ENCODE results near the gene PSEN1.
"Not testable (repeated sequence)": the region's sequence is repeated elsewhere in the genome, so short reads cannot be mapped to it uniquely, and the experiment has no call there.

PSEN1 gene

DNA sequence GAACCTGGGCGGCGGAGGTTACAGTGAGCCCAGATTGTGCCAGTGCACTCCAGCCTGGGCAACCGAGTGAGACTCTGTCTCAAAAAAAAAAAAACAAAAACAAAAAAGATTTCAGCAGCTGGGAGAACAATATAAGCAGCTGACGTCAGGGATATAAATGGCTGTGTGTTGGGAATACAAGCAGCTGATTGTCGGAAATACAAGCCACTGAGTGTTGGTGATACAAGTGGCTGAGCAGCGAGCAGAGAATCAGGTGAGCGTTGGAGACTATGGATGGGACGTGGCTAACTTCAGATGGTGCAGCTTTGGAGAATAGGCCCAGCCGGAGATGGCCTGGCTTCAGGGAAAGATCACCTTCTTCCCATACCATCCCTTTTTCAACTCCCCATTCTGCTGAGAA lies 32.0 kb downstream of the PSEN1 start:
- ChIA-PET CTCF (interaction anchor here (0.7 to 1.8 kb wide), 4 partner anchors 8 to 401 kb away, joined by 3 to 4 read pairs (median 4); partner anchors contain the start of gene ACOT2), POLR2A (interaction anchor here (0.6 kb wide), 1 partner anchor 10 kb away, joined by 3 read pairs; no protein-coding TSS in a partner anchor)
- no peak for DNase-seq (ENCODE audit: extremely low spot score)
- TF ChIP-seq, protein P1, sequence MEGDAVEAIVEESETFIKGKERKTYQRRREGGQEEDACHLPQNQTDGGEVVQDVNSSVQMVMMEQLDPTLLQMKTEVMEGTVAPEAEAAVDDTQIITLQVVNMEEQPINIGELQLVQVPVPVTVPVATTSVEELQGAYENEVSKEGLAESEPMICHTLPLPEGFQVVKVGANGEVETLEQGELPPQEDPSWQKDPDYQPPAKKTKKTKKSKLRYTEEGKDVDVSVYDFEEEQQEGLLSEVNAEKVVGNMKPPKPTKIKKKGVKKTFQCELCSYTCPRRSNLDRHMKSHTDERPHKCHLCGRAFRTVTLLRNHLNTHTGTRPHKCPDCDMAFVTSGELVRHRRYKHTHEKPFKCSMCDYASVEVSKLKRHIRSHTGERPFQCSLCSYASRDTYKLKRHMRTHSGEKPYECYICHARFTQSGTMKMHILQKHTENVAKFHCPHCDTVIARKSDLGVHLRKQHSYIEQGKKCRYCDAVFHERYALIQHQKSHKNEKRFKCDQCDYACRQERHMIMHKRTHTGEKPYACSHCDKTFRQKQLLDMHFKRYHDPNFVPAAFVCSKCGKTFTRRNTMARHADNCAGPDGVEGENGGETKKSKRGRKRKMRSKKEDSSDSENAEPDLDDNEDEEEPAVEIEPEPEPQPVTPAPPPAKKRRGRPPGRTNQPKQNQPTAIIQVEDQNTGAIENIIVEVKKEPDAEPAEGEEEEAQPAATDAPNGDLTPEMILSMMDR (IDR thresholded peaks at IDR 0.05; ENCODE audit: control extremely low read depth, extremely low read depth, low read depth, missing control alignments) = no peak

DNA sequence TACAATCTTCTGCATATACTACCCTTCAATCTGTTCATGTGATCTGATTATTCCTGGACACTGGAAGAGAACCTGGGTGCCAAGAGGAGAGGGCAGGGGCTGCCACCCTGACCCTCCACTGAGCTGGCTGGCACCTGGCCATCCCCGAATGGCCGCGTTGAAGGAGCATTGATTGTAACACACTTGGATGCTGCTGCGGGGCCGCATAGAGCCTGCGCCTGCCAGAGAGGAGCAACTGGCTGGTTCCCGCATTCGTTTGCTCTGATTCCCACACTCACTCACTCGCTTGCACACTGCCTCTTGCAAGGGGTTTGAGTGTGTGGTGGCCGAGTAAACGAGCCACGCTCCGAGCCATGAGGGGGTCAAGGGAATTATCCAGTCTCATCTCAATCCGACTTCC lies 32.4 kb downstream of the PSEN1 start:
- ChIA-PET POLR2A (interaction anchor here (0.6 kb wide), 1 partner anchor 11 kb away, joined by 3 read pairs; no protein-coding TSS in a partner anchor), CTCF (interaction anchor here (0.7 to 1.4 kb wide), 3 partner anchors 16 to 401 kb away, joined by 3 to 4 read pairs (median 3); partner anchors contain the start of gene ACOT2)
- no peak for DNase-seq (ENCODE audit: extremely low spot score)
- TF ChIP-seq, protein P1 (IDR thresholded peaks at IDR 0.05; ENCODE audit: control extremely low read depth, extremely low read depth, low read depth, missing control alignments) = no peak

DNA sequence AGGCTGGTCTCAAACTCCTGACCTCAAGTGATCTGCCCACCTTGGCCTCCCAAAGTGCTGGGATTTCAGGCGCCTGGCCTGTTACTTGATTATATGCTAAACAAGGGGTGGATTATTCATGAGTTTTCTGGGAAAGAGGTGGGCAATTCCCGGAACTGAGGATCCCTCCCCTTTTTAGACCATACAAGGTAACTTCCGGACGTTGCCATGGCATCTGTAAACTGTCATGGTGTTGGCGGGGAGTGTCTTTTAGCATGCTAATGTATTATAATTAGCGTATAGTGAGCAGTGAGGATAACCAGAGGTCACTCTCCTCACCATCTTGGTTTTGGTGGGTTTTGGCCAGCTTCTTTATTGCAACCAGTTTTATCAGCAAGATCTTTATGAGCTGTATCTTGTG lies 33.5 kb downstream of the PSEN1 start:
- DNase-seq (ENCODE audit: extremely low spot score); POLR2A ChIA-PET: not testable (repeated sequence)
- CTCF ChIA-PET = interaction anchor here (1.3 kb wide), 1 partner anchor 19 kb away, joined by 3 read pairs; no protein-coding TSS in a partner anchor

DNA sequence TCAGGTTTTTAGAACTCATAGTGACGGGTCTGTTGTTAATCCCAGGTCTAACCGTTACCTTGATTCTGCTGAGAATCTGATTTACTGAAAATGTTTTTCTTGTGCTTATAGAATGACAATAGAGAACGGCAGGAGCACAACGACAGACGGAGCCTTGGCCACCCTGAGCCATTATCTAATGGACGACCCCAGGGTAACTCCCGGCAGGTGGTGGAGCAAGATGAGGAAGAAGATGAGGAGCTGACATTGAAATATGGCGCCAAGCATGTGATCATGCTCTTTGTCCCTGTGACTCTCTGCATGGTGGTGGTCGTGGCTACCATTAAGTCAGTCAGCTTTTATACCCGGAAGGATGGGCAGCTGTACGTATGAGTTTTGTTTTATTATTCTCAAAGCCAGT lies 34.4 kb downstream of the PSEN1 start:
- ChIA-PET POLR2A (no interaction called here), CTCF (interaction anchor here (1.3 kb wide), 1 partner anchor 20 kb away, joined by 3 read pairs; no protein-coding TSS in a partner anchor)
- TF ChIP-seq, protein P1 (IDR thresholded peaks at IDR 0.05; ENCODE audit: control extremely low read depth, extremely low read depth, low read depth, missing control alignments) = no peak
- DNase-seq (ENCODE audit: extremely low spot score) = no peak

DNA sequence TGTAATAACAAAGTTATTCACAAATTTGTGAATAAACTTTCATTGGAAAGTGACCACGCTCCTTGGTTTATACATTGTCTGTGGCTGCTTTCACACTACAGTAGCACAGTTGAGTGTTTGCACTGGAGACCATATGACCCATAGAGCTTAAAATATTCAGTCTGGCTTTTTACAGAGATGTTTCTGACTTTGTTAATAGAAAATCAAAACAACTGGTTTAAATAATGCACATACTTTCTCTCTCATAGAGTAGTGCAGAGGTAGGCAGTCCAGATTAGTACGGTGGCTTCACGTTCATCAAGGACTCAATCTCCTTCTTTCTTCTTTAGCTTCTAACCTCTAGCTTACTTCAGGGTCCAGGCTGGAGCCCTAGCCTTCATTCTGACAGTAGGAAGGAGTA lies 36.2 kb downstream of the PSEN1 start:
- no peak for DNase-seq (ENCODE audit: extremely low spot score)
- ChIA-PET POLR2A (no interaction called here), CTCF (interaction anchor here (0.8 to 4.8 kb wide), 12 partner anchors 9 to 659 kb away, joined by 3 to 33 read pairs (median 4); no protein-coding TSS in a partner anchor)

DNA sequence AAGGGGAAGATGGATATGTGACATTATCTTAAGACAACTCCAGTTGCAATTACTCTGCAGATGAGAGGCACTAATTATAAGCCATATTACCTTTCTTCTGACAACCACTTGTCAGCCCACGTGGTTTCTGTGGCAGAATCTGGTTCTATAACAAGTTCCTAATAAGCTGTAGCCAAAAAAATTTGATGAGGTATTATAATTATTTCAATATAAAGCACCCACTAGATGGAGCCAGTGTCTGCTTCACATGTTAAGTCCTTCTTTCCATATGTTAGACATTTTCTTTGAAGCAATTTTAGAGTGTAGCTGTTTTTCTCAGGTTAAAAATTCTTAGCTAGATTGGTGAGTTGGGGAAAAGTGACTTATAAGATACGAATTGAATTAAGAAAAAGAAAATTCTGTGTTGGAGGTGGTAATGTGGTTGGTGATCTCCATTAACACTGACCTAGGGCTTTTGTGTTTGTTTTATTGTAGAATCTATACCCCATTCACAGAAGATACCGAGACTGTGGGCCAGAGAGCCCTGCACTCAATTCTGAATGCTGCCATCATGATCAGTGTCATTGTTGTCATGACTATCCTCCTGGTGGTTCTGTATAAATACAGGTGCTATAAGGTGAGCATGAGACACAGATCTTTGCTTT lies 36.9 kb downstream of the PSEN1 start:
- ChIA-PET CTCF (interaction anchor here (0.7 to 4.8 kb wide), 17 partner anchors 8 to 659 kb away, joined by 3 to 33 read pairs (median 3); partner anchors contain the start of gene RBM25), POLR2A (no interaction called here)
- TF ChIP-seq, protein P1 (IDR thresholded peaks at IDR 0.05; ENCODE audit: control extremely low read depth, extremely low read depth, low read depth, missing control alignments) = peak; percentile 49
- peak; percentile 31 for DNase-seq (ENCODE audit: extremely low spot score)

More for the DNA sequence above, 36.2 kb downstream of the PSEN1 start:
- TF ChIP-seq, protein P1 (IDR thresholded peaks at IDR 0.05; ENCODE audit: control extremely low read depth, extremely low read depth, low read depth, missing control alignments) = no peak

DNA sequence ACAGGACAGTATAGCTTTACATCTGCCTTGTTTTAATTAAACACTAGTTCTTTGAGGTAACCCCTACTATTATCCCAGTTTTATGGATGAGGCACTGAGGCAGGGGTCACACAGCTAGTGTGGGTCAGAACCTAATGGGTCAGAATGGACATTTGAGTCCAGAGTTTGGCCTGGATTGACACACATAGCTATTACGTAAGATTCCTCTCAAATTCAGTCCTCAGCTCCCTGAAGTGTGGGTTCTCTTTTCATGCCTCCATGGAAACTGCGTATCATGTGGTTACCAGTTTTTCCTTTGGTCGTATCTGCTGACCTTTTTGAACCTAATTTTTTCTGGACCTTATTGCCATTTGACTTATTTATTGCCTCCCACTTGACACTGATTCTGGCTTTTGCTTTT lies 40.4 kb downstream of the PSEN1 start:
- DNase-seq (ENCODE audit: extremely low spot score) = no peak
- TF ChIP-seq, protein P1 (IDR thresholded peaks at IDR 0.05; ENCODE audit: control extremely low read depth, extremely low read depth, low read depth, missing control alignments) = no peak
- POLR2A ChIA-PET = no interaction called here
- CTCF ChIA-PET = interaction anchor here (0.9 to 4.8 kb wide), 5 partner anchors 9 to 456 kb away, joined by 3 to 33 read pairs (median 4); no protein-coding TSS in a partner anchor
